AG04450 (cell line): ENCODE measurements around the gene DHX58. TPM values are rescaled to one million over a fixed set of nuclear protein-coding genes. Genes with fewer than 3 reads are reported as not detected.

Experiments used
- CTCF ChIA-PET: fragments of 300-600, 350-600 bp; formaldehyde crosslinking; extraction: SDS; loops from one replicate; lab custom pipeline; 2022; ENCODE audit warnings: antibody characterized with exemption, inconsistent platforms; lab: Charles Lee
- POLR2A ChIA-PET: fragments of 350-600 bp; formaldehyde crosslinking; extraction: SDS; loops from one replicate; lab custom pipeline; 2021; ENCODE audit warnings: antibody characterized with exemption, inconsistent platforms; lab: Yijun Ruan, JAX
- DNase-seq: peaks from one replicate; pipeline ENCODE4 v3.0.0-alpha.2; 2011; ENCODE audit warnings: low read depth, low spot score
- H3K27ac ChIP-seq: one replicate; pipeline ENCODE4 v1.5.1; 2012; ENCODE audit warnings: low read depth, low read length, control low read depth
- H3K27me3 ChIP-seq: one replicate; pipeline ENCODE4 v1.6.0; 2012; ENCODE audit warnings: low read length; ENCODE audit not compliant: control insufficient read depth, insufficient read depth
- H3K4me3 ChIP-seq: 2 replicates; pipeline ENCODE4 v1.5.1; 2011; ENCODE audit warnings: mild to moderate bottlenecking, low read depth, low read length, control low read depth
- H3K9me3 ChIP-seq: 2 replicates; pipeline ENCODE4 v1.5.1; 2012; ENCODE audit warnings: low read length; ENCODE audit not compliant: control insufficient read depth, insufficient read depth
- CTCF ChIP-seq: IDR thresholded peaks from 2 replicates; pipeline ENCODE4 v1.5.1; 2011; ENCODE audit warnings: low read depth, low read length, control low read depth, inconsistent platforms
- polyA plus RNA-seq: library from polyadenylated mRNA; depleted of rRNA; stranded (reverse); fragments of >200 nt; gene quantifications from 2 replicates; pipeline ENCODE4 v1.2.3, GENCODE V29; 2011

The DHX58 gene
- polyA plus RNA-seq, 1 experiment, result 2.0 TPM

GRCh38 chr17:42092939-42093338 is 19.6 kb downstream of the DHX58 start:
- CTCF ChIA-PET, result interaction anchor here (2.1 kb wide), 1 partner anchor 9 kb away, joined by 7 read pairs; no protein-coding TSS in a partner anchor
- H3K27ac ChIP-seq, result no peak overlapping the region
- TF ChIP-seq CTCF, result no peak
- DNase-seq, result no peak
- no peaks in the 10 kb centered on the region for H3K9me3 ChIP-seq
- no peak overlapping the region for H3K4me3 ChIP-seq
- POLR2A ChIA-PET, result no interaction called here
- peaks cover 52% of the 10 kb centered on the region for H3K27me3 ChIP-seq

GRCh38 chr17:42090964-42091790 is 21.3 kb downstream of the DHX58 start:
- ChIA-PET POLR2A (no interaction called here), CTCF (interaction anchor here (1.1 to 2.1 kb wide), 2 partner anchors 11 to 24 kb away, joined by 3 to 7 read pairs; no protein-coding TSS in a partner anchor)
- no peak for TF ChIP-seq CTCF
- Histone ChIP-seq H3K9me3 (no peaks in the 10 kb centered on the region), H3K4me3 (no peak overlapping the region), H3K27me3 (peaks cover 35% of the 10 kb centered on the region), H3K27ac (no peak overlapping the region)
- no peak for DNase-seq

- ChIA-PET CTCF (no interaction called here), POLR2A (interaction anchor here (0.6 kb wide), 1 partner anchor 118 kb away, joined by 3 read pairs; no protein-coding TSS in a partner anchor)
- DNase-seq, result no peak
- Histone ChIP-seq H3K9me3 (no peaks in the 10 kb centered on the region), H3K27ac (no peak overlapping the region), H3K27me3 (peaks cover 20% of the 10 kb centered on the region), H3K4me3 (no peak overlapping the region)
- no peak for TF ChIP-seq CTCF
Observed at GRCh38 chr17:42088736-42089135, 23.8 kb downstream of the DHX58 start.

- CTCF ChIA-PET, result interaction anchor here (0.8 to 1.4 kb wide), 2 partner anchors 9 to 13 kb away, joined by 3 to 5 read pairs; no protein-coding TSS in a partner anchor
- H3K27me3 ChIP-seq, result peaks cover 20% of the 10 kb centered on the region
Observed at GRCh38 chr17:42087736-42088705, 24.5 kb downstream of the DHX58 start.

More at GRCh38 chr17:42087736-42088705, 24.5 kb downstream of the DHX58 start:
- POLR2A ChIA-PET, result interaction anchor here (0.5 to 0.6 kb wide), 2 partner anchors 114 to 119 kb away, joined by 3 to 6 read pairs; no protein-coding TSS in a partner anchor
- no peak for TF ChIP-seq CTCF
- Histone ChIP-seq H3K27ac (no peak overlapping the region), H3K9me3 (no peaks in the 10 kb centered on the region), H3K4me3 (no peak overlapping the region)
- DNase-seq, result no peak
